Astrocyte (in vitro differentiated cells and primary cell): ENCODE measurements around the gene PDSS2. TPM values are rescaled to one million over a fixed set of nuclear protein-coding genes. Genes with fewer than 3 reads are reported as not detected.

Experiments
- DNase-seq: peaks from one replicate; pipeline ENCODE4 v3.0.0-alpha.2; 2010; ENCODE audit warnings: low read depth
- FAIRE-seq: peaks from 2 replicates; lab custom pipeline; 2011; peaks lifted over from hg19 to GRCh38; lab: Jason Lieb, UNC
- H2AFZ ChIP-seq: 2 replicates; pipeline ENCODE4 v1.6.0; 2012; ENCODE audit warnings: low read depth, low read length, inconsistent platforms
- H3K27ac ChIP-seq: 2 replicates; pipeline ENCODE4 v1.5.1; 2011; ENCODE audit warnings: low read depth, low read length, inconsistent platforms
- H3K27me3 ChIP-seq: 2 replicates; pipeline ENCODE4 v1.6.0; 2011; ENCODE audit warnings: low read length, inconsistent platforms; ENCODE audit not compliant: insufficient read depth
- H3K36me3 ChIP-seq: 2 replicates; pipeline ENCODE4 v1.5.1; 2011; ENCODE audit warnings: low read length, inconsistent platforms; ENCODE audit not compliant: insufficient read depth
- H3K4me1 ChIP-seq: 2 replicates; pipeline ENCODE4 v1.5.1; 2011; ENCODE audit warnings: low read length, inconsistent platforms; ENCODE audit not compliant: insufficient read depth
- H3K4me2 ChIP-seq: 2 replicates; pipeline ENCODE4 v1.6.0; 2012; ENCODE audit warnings: low read length, inconsistent platforms
- H3K4me3 ChIP-seq: 2 replicates; pipeline ENCODE4 v1.5.1; 2011; ENCODE audit warnings: low read depth, mild to moderate bottlenecking, low read length, inconsistent platforms; ENCODE audit not compliant: insufficient read depth
- H3K79me2 ChIP-seq: 2 replicates; pipeline ENCODE4 v1.6.0; 2012; ENCODE audit warnings: mild to moderate bottlenecking, low read length, inconsistent platforms; ENCODE audit not compliant: insufficient read depth
- H3K9ac ChIP-seq: 2 replicates; pipeline ENCODE4 v1.6.0; 2012; ENCODE audit warnings: mild to moderate bottlenecking, low read length, inconsistent platforms
- H3K9me3 ChIP-seq: 2 replicates; pipeline ENCODE4 v1.5.1; 2012; ENCODE audit warnings: low read depth, mild to moderate bottlenecking, low read length, inconsistent platforms; ENCODE audit not compliant: insufficient read depth
- H4K20me1 ChIP-seq: 2 replicates; pipeline ENCODE4 v1.6.0; 2012; ENCODE audit warnings: low read length, inconsistent platforms; ENCODE audit not compliant: insufficient read depth
- H3K27ac Mint-ChIP-seq: one replicate; pipeline ENCODE4 v1.8.0; 2021; ENCODE audit warnings: mild to moderate bottlenecking, mixed read lengths; ENCODE audit not compliant: unreplicated experiment
- H3K27me3 Mint-ChIP-seq: one replicate; pipeline ENCODE4 v1.8.0; 2021; ENCODE audit warnings: low read depth, mixed read lengths; ENCODE audit not compliant: unreplicated experiment
- H3K36me3 Mint-ChIP-seq: one replicate; pipeline ENCODE4 v1.8.0; 2021; ENCODE audit warnings: low read depth, mixed read lengths; ENCODE audit not compliant: unreplicated experiment
- H3K4me1 Mint-ChIP-seq: one replicate; pipeline ENCODE4 v1.8.0; 2021; ENCODE audit warnings: low read depth, mixed read lengths; ENCODE audit not compliant: unreplicated experiment
- H3K4me3 Mint-ChIP-seq: one replicate; pipeline ENCODE4 v1.8.0; 2021; ENCODE audit warnings: mild to moderate bottlenecking, moderate library complexity, mixed read lengths; ENCODE audit not compliant: unreplicated experiment
- H3K9me3 Mint-ChIP-seq: one replicate; pipeline ENCODE4 v1.8.0; 2021; ENCODE audit warnings: mild to moderate bottlenecking, mixed read lengths; ENCODE audit not compliant: unreplicated experiment
- CTCF ChIP-seq: IDR thresholded peaks from 2 replicates; pipeline ENCODE4 v1.5.1; 2011; ENCODE audit warnings: low read depth, mild to moderate bottlenecking, inconsistent platforms, low read length, moderate library complexity; ENCODE audit not compliant: insufficient read depth
- EZH2 ChIP-seq: IDR thresholded peaks from 2 replicates; pipeline ENCODE4 v1.6.1; 2012; ENCODE audit warnings: mild to moderate bottlenecking, low read length, inconsistent platforms; ENCODE audit not compliant: insufficient read depth
- total RNA-seq: library from RNA; stranded (reverse); gene quantifications from 2 replicates; pipeline ENCODE4 v1.2.1, GENCODE V29; 2021

PDSS2 gene
- total RNA-seq, 1 donor from 2014 or later, result 7.7 TPM

GRCh38 chr6:107231243-107231642 is 228.1 kb downstream of the PDSS2 start:
- Mint-ChIP-seq H3K27me3 (no peaks in the 10 kb centered on the region), H3K9me3 (peaks cover 2% of the 10 kb centered on the region), H3K4me1 (peaks cover 2% of the 10 kb centered on the region), H3K4me3 (no peak overlapping the region), H3K27ac (no peak overlapping the region), H3K36me3 (no peaks in the 10 kb centered on the region)
- Histone ChIP-seq H3K27ac (no peak overlapping the region), H3K9me3 (no peaks in the 10 kb centered on the region), H3K4me1 (no peaks in the 10 kb centered on the region), H3K36me3 (no peaks in the 10 kb centered on the region), H3K9ac (no peak overlapping the region), H3K4me2 (no peak overlapping the region), H2AFZ (no peak overlapping the region), H3K27me3 (no peaks in the 10 kb centered on the region), H4K20me1 (no peaks in the 10 kb centered on the region), H3K79me2 (no peaks in the 10 kb centered on the region), H3K4me3 (no peak overlapping the region)
- DNase-seq, result no peak
- TF ChIP-seq CTCF (no peak), EZH2 (no peak)
- FAIRE-seq, result no peak

- Mint-ChIP-seq H3K27me3 (no peaks in the 10 kb centered on the region), H3K36me3 (no peaks in the 10 kb centered on the region), H3K4me1 (peaks cover 2% of the 10 kb centered on the region), H3K4me3 (no peak overlapping the region), H3K9me3 (no peaks in the 10 kb centered on the region), H3K27ac (peak overlapping the region; percentile 16)
- Histone ChIP-seq H3K9me3 (no peaks in the 10 kb centered on the region), H3K27me3 (no peaks in the 10 kb centered on the region), H3K27ac (no peak overlapping the region), H4K20me1 (no peaks in the 10 kb centered on the region), H3K36me3 (no peaks in the 10 kb centered on the region), H3K4me1 (no peaks in the 10 kb centered on the region), H3K9ac (no peak overlapping the region), H2AFZ (no peak overlapping the region), H3K4me3 (no peak overlapping the region), H3K79me2 (no peaks in the 10 kb centered on the region), H3K4me2 (no peak overlapping the region)
- TF ChIP-seq EZH2 (no peak), CTCF (no peak)
- FAIRE-seq (no peak), DNase-seq (no peak)
Measured at GRCh38 chr6:107230448-107230847, 228.9 kb downstream of the PDSS2 start.

- no peak overlapping the region for H2AFZ ChIP-seq
- H3K79me2 ChIP-seq, result no peaks in the 10 kb centered on the region
- Mint-ChIP-seq H3K4me1 (peaks cover 2% of the 10 kb centered on the region), H3K9me3 (no peaks in the 10 kb centered on the region), H3K36me3 (no peaks in the 10 kb centered on the region), H3K27me3 (no peaks in the 10 kb centered on the region), H3K27ac (peak overlapping the region; percentile 16), H3K4me3 (no peak overlapping the region)
- H3K36me3 ChIP-seq, result no peaks in the 10 kb centered on the region
- H3K4me3 ChIP-seq, result no peak overlapping the region
- FAIRE-seq (no peak), DNase-seq (no peak)
- no peaks in the 10 kb centered on the region for H3K9me3 ChIP-seq
- no peaks in the 10 kb centered on the region for H3K4me1 ChIP-seq
- H3K27me3 ChIP-seq, result no peaks in the 10 kb centered on the region
- no peak overlapping the region for H3K27ac ChIP-seq
- TF ChIP-seq CTCF (no peak), EZH2 (no peak)
- H3K4me2 ChIP-seq, result no peak overlapping the region
- H4K20me1 ChIP-seq, result no peaks in the 10 kb centered on the region
- no peak overlapping the region for H3K9ac ChIP-seq
Measured at GRCh38 chr6:107230024-107230423, 229.3 kb downstream of the PDSS2 start.
